GM12878 (cell line): ENCODE results near the gene CATSPERD.

Source experiments
- ASH2L ChIP-seq: fragments of 300-600, 200-600 bp; sonication (generic); IDR thresholded peaks from 2 replicates; pipeline ENCODE4 v1.6.1; 2017; ENCODE audit warnings: low read depth, mild to moderate bottlenecking, borderline replicate concordance
- CEBPB ChIP-seq, 2 experiments: fragments of 150-350 bp in 1 of 2; IDR thresholded peaks; 2 replicates each; pipeline ENCODE4 v1.6.1; 2012 to 2014; ENCODE audit warnings: low read depth in 2 of 2, low read length in 2 of 2, borderline replicate concordance in 1 of 2, inconsistent platforms in 1 of 2
- HDAC6 ChIP-seq: fragments of 200-600 bp; sonication (generic); IDR thresholded peaks from one replicate; pipeline ENCODE4 v1.8.0; 2017; ENCODE audit warnings: antibody characterized with exemption; ENCODE audit not compliant: unreplicated experiment
- POLR2A ChIP-seq: IDR thresholded peaks from 2 replicates; pipeline ENCODE4 v1.6.1; 2011; ENCODE audit warnings: low read depth, mild to moderate bottlenecking, low read length
- YY1 ChIP-seq: IDR thresholded peaks from 2 replicates; pipeline ENCODE4 v1.6.1; 2011; ENCODE audit warnings: low read depth, mild to moderate bottlenecking, low read length
- ZNF384 ChIP-seq: IDR thresholded peaks from 2 replicates; pipeline ENCODE4 v1.6.1; 2012; ENCODE audit warnings: low read depth, mild to moderate bottlenecking, low read length, improper control_type of control experiment, borderline replicate concordance
- TF ChIP-seq, protein P1 (sequence below), 3 experiments: IDR thresholded peaks in 2 of 3; conservative IDR thresholded peaks in 1 of 3; 2 replicates each; pipeline ENCODE4 v1.5.1; 2011; ENCODE audit warnings: low read depth in 3 of 3, low read length in 3 of 3, mild to moderate bottlenecking in 3 of 3, control low read depth in 2 of 3, moderate library complexity in 2 of 3, inconsistent platforms in 1 of 3, mixed read lengths in 1 of 3; ENCODE audit not compliant: control insufficient read depth in 2 of 3, insufficient read depth in 1 of 3; ENCODE audit errors: extremely low read depth in 1 of 3

DNA sequence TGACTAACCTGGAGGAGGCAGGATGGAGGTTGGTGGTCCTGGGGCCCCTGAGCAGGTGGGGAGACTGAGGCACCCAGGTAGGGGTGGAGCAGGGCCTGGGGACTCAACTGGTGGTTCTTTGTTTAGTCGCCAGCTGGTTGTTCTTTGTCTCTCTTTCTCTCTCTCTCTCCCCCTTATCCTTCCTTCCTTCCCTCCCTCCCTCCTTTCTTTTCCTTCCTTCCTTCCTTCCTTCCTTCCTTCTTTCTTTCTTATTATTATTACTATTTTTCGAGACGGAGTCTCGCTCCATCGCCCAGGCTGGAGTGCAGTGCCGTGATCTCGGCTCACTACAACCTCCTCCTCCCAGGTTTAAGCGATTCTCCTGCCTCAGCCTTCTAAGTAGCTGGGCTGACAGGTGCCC is 77.8 kb downstream of the CATSPERD start:
- no peak for TF ChIP-seq CEBPB (IDR thresholded peaks at IDR 0.05; ENCODE audit: borderline replicate concordance in 1 of 2, low read depth in 2 of 2, low read length in 2 of 2)
- TF ChIP-seq HDAC6, result no peak
- TF ChIP-seq, protein P1, sequence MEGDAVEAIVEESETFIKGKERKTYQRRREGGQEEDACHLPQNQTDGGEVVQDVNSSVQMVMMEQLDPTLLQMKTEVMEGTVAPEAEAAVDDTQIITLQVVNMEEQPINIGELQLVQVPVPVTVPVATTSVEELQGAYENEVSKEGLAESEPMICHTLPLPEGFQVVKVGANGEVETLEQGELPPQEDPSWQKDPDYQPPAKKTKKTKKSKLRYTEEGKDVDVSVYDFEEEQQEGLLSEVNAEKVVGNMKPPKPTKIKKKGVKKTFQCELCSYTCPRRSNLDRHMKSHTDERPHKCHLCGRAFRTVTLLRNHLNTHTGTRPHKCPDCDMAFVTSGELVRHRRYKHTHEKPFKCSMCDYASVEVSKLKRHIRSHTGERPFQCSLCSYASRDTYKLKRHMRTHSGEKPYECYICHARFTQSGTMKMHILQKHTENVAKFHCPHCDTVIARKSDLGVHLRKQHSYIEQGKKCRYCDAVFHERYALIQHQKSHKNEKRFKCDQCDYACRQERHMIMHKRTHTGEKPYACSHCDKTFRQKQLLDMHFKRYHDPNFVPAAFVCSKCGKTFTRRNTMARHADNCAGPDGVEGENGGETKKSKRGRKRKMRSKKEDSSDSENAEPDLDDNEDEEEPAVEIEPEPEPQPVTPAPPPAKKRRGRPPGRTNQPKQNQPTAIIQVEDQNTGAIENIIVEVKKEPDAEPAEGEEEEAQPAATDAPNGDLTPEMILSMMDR (IDR thresholded peaks at IDR 0.05 in 2 of 3, conservative IDR thresholded peaks at IDR 0.05 in 1 of 3; ENCODE audit: control insufficient read depth in 2 of 3, extremely low read depth in 1 of 3, insufficient read depth in 1 of 3, low read depth in 3 of 3, low read length in 3 of 3), result no peak
- TF ChIP-seq YY1, result no peak
- no peak for TF ChIP-seq POLR2A
- no peak for TF ChIP-seq ASH2L
- no peak for TF ChIP-seq ZNF384
